RPMI7951 (cell line): Measurements from ENCODE around the gene RAB25. TPM values are rescaled to one million over a fixed set of nuclear protein-coding genes. Genes with fewer than 3 reads are reported as not detected.

ENCODE experiments used
- DNase-seq: peaks from one replicate; pipeline ENCODE4 v3.0.0-alpha.2; 2012; ENCODE audit warnings: low read depth
- total RNA-seq: library from RNA; depleted of rRNA; stranded (reverse); fragments of >200 nt; shearing (Covaris generic); gene quantifications from 2 replicates; pipeline ENCODE4 v1.2.3, GENCODE V29; 2014

Gene RAB25
- total RNA-seq, 1 experiment from 2014 or later, result not detected

GRCh38 chr1:156079762-156080161, 18.8 kb downstream of the RAB25 start:
- no peak for DNase-seq

DNA sequence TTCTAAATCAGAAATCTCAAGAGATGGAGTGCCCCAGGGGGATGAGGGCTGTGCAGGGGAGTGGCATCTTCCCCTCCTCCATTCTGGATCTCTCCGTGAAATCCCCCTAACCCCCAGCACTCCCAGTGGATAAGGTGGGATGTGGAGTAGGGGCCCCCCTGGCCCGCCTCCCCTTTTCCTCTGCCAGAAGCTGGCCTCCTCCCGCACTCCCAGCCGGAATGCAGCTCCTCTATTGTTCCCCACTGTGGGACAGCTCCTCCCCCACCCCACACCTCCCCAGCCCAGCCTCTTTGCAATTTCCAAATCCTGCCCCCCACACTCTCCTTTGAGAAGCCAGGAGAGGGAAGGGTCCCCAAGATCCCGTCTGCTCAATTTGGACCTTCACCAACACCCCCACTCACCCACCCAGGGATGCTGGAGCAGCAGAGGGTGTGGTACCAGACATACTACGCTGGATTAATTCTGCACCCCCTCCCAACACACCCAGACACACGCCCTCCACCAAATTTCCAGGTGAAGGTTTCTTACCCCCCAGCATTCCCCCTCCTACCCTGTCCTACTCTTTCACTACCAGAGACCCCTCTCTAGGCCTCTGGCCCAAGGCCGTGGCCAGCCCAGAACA, 19.4 kb downstream of the RAB25 start:
- DNase-seq, result no peak

DNA sequence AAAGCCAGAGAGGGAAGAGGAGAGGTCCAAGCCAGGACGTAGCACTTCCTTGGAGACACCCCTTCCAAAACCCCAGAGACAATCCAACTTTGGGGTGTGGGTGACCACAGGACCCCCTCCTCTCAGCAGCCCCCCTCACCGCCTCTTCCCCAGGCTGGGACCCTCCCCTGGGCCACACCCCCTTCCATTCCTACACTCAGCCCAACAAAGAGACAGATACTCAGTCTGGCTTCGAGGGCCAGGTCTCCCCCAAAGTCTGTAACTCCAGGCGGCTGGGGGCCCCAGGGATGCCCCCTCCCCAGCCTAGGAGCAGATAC, 19.9 kb downstream of the RAB25 start:
- no peak for DNase-seq

DNA sequence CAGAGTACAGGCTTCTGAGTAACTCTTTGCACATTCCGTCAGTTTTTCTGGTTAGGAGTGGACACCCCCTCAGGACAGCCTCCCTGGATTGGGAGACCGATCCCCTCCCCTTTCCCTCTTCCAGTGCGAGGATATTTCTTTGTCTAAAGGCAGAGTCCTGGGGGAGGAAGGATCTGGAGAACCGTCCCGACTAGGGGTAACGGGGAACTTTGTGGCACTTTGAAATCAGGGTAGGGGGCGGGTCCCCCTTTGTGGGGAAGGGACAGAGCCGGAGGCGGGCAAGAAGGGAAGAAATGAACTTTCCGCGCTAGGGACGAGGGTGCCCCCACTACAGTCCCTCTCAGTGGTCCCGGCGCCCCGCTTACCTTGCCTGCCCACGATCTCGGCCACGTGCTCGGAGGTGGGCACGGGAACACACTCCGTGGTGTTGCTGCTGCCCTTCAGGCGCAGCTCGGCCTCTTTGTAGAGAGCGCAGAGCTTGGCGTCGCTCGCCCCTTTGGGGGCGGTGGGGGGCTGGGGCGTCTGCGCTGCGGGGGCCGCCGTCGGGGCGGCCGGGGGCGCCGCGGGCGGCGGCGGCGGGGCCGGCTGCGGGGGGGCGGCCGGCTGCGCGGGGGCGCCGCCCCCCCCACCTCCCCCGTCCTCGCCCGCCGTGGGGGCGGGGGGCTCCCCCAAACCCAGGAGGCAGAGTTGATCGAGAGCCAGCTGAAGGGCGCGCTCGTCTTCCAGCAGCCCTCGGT, 20.4 kb downstream of the RAB25 start:
- no peak for DNase-seq

- no peak for DNase-seq
Measured at GRCh38 chr1:156081917-156082308, 21.0 kb downstream of the RAB25 start.

GRCh38 chr1:156082309-156083091, 21.5 kb downstream of the RAB25 start, which contains the start of gene MEX3A:
Gene MEX3A, minus strand, starts transcription at chr1:156082465. Its CDS starts 467 bp downstream, at chr1:156081998.
- DNase-seq, result peak; percentile 66

GRCh38 chr1:156083800-156084790, 23.1 kb downstream of the RAB25 start:
- DNase-seq, result no peak

DNA sequence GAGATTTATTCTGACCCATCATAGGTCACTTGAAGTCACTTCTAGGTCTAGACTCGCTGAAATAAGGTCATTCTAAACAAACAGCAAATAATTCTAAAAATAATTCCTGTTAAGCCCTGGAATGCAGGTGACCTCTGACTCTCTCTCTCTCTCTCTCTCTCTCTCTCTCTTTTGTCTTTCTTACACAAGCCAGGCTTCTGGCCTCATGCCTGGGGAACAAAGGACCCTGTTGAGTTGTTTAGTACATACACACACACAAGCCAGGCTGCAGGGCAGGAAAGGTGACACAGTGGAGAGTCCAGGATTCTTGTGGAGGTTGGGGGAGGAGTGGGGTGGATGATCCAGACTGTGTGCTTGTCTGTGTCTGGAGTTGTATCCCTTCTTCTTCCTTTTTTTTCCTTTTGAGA, 25.3 kb downstream of the RAB25 start:
- no peak for DNase-seq

- no peak for DNase-seq
Measured at GRCh38 chr1:156089704-156090103, 28.7 kb downstream of the RAB25 start.

DNA sequence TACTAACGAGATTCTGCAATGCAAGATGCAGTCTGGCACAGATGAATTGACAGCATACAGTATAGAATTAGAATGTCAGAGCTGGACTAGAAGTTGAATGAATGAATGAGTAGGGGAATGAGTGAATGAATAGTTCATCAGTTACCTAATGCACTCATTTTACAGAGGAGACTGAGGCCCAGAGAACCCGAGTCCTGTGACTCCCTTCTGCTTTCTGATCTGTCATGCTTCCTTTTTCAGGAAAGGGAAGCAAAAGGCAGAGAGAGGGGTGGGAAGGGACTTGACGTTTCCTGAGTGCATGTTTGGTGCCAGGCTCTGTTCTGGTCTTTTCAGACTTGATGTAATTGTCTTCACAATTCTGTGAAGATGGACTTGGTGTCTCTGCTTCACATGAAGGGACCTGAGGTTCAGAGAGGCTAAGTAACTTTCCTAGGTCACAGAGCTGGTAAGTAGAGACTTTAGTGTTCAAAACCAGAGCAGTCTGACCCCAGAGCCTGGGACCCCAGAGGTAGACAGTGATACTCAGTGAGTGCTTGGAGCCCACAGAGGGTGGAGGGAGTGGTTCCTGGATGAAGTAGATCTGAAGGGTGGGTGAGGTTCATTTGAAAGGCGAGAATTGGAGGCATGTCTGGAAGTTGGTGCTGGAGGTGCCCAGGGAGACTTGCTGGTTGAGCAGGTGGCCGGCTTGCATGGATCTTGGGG, 29.3 kb downstream of the RAB25 start:
- DNase-seq, result no peak

DNA sequence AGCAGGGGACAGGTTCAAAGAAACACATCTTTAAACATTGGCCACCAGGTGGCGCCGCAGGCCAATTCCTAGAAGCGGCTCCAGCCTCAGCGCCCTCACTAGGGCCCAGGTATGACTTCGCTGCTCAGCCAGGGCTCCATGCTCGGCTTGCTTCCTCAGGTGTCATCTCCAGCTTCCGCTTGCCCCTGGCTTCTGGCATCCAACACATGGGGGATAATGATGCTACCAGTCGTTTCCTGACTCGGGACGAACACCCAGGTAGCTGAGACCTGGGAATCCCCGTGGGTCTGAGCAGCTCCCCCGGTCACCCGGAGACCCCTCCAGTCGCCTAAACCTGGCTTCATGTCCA, 29.9 kb downstream of the RAB25 start:
- peak; percentile 67 for DNase-seq

DNA sequence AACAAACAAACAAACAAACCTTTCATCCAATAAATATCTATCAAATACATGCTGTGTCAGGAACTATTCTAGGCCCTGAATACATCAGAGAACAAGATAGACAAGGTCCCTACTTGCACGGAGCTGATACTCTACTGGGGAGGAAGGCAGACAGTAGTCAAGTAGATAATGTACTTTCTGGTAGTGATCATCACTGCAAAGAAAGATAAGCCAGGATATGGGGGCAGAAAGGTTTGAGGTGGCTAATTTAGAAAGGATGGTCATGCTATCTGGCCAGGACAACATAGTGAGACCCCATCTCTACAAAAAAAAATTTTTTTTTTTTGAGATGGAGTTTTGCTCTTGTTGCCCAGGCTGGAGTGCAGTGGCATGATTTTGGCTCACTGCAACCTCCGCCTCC, 30.6 kb downstream of the RAB25 start:
- no peak for DNase-seq

DNA sequence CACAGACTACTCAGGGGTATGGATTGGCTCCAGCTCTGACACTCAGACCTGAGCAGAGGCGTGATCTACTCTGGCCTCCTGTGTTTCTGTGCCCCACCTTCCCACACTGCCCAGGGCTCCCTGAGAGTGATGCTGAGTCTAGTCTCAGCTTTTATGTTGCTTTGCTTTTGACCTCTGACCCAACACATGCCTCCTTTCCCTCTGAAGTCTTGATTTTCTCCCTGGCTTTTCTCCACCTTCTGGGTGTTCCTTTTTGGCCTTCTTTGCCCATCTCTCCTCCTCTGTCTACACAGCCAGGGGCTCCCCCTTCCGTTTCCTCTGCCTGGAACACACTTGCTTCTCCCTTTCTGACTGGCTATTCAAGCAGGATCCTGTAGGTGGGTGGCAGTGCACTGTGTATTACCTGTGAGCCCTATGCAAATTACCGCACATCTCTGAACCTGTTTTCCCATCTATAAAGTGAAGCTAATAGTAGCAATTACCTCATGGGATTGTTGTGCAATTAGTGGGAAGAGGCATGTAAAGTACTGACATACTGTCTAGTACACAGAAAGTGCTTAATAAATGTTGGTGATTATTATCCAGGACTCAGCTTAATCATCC, 35.0 kb downstream of the RAB25 start:
- no peak for DNase-seq

GRCh38 chr1:156096640-156097391, 35.9 kb downstream of the RAB25 start:
- DNase-seq, result peak; percentile 87

GRCh38 chr1:156097499-156098178, 36.7 kb downstream of the RAB25 start:
- no peak for DNase-seq

DNA sequence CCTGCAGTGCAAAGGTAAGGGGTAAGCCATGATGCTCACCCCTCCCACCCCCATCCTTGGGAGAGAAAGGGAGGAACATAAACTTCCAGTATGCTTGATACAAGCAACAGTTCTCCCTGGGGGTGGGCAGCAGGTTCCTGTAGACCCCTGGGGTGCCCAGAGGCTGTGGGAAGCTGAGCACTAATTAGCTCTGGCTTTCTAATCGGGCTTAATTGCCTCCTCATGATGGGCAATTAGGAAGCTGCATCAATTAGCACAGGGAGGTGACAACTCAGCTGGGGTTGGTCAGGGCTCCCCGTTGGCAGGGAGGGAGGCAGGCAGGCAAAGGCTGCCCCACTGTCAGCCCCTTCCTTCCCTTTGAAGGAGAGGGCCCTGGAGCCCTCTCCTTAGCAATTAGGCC, 37.8 kb downstream of the RAB25 start:
- DNase-seq, result no peak

DNA sequence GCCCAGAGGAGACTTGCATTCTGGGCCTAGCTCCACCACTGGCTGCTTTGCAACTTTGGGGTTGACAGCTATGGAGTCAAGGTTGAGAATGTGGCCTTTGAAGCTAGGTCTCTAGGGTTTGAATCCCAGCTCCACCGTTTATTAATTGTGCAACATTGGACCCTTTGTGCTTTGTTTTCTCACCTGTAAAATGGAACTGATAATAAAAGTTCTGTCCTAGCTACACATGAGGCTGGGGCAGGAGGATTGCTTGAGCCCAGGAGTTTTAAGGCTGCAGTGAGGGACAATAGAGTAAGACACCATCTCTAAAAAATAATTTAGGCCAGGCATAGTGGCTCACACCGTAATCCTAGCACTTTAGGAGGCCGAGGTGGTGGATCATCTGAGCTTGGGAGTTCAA, 38.3 kb downstream of the RAB25 start:
- no peak for DNase-seq

- no peak for DNase-seq
Measured at GRCh38 chr1:156100205-156100995, 39.4 kb downstream of the RAB25 start.

GRCh38 chr1:156101880-156102279, 40.9 kb downstream of the RAB25 start:
- no peak for DNase-seq
